Measurements from ENCODE around the gene SH3BP5L. TPM values are rescaled to one million over a fixed set of nuclear protein-coding genes. Genes with fewer than 3 reads are reported as not detected.

Gene SH3BP5L
- total and polyA plus RNA-seq, 2 of the 4 experiments (the other 2 are of a cell fraction), result 23.3 to 35.9 TPM

GRCh38 chr1:248782416-248783141 lies 43.1 kb downstream of the SH3BP5L start:
- no peaks in the 10 kb centered on the region for H4K20me1 ChIP-seq (ENCODE audit: insufficient read depth, low read length)
- no peak overlapping the region for H3K14ac ChIP-seq (replicated peaks; ENCODE audit: low read depth, low read length)
- no peak overlapping the region for H3K4ac ChIP-seq (ENCODE audit: low read depth, low read length)
- no peak overlapping the region for H4K8ac ChIP-seq (ENCODE audit: low read depth in 2 of 2, low read length in 2 of 2)
- no peaks in the 10 kb centered on the region for H3K36me3 ChIP-seq (ENCODE audit: control insufficient read depth, insufficient read depth, low read length)
- H3K56ac ChIP-seq (ENCODE audit: extremely low read depth, insufficient read depth, low read length), result no peak overlapping the region
- no peaks in the 10 kb centered on the region for H3K79me1 ChIP-seq (ENCODE audit: low read depth in 1 of 2, low read length in 2 of 2)
- no peaks in the 10 kb centered on the region for H3K9me1 ChIP-seq (ENCODE audit: insufficient read depth, low read length)
- H2BK15ac ChIP-seq (ENCODE audit: low read depth, low read length), result no peak overlapping the region
- H3K4me2 ChIP-seq (ENCODE audit: low read depth, low read length), result no peak overlapping the region
- dilution Hi-C loops (cut with HindIII; ENCODE audit: low sequenced_read_pairs, unreplicated experiment), result no loop called here
- BruUV-seq (replicated peaks), result no TSS peak
- WGBS, 2 experiments (ENCODE audit: extremely low coverage in 2 of 2, insufficient read length in 1 of 2), result 86% methylated on average over 5 of the region's 16 CpGs; no CpG with 5 or more reads in 1 of the 2 experiments
- no peak overlapping the region for H2AK5ac ChIP-seq (ENCODE audit: low read depth, low read length)
- no peak overlapping the region for H3K18ac ChIP-seq (ENCODE audit: low read depth, low read length)
- in situ Hi-C loops (cut with MboI; ENCODE audit: low sequenced_read_pairs), result no loop called here
- no peak overlapping the region for H2BK5ac ChIP-seq (ENCODE audit: low read depth, low read length, poor library complexity, severe bottlenecking)
- H3K4me3 ChIP-seq (ENCODE audit: insufficient read depth, low read depth, low read length), result no peak overlapping the region
- TF ChIP-seq CEBPB (IDR thresholded peaks at IDR 0.05; ENCODE audit: low read depth, low read length) (no peak), FOS (IDR thresholded peaks at IDR 0.05; ENCODE audit: low read depth, low read length) (no peak), MAZ (IDR thresholded peaks at IDR 0.05; ENCODE audit: borderline replicate concordance, low read depth, low read length) (no peak), ELK1 (IDR thresholded peaks at IDR 0.05; ENCODE audit: borderline replicate concordance, low read depth, low read length) (no peak), USF2 (IDR thresholded peaks at IDR 0.05; ENCODE audit: low read depth, low read length) (no peak), CHD1 (IDR thresholded peaks at IDR 0.05; ENCODE audit: low read depth, low read length) (no peak), POLR2A (IDR thresholded peaks at IDR 0.05; ENCODE audit: low read depth, low read length) (no peak), SMC3 (IDR thresholded peaks at IDR 0.05; ENCODE audit: low read depth, low read length) (no peak), BHLHE40 (IDR thresholded peaks at IDR 0.05; ENCODE audit: low read depth, low read length) (no peak)
- no peak overlapping the region for H2BK120ac ChIP-seq (ENCODE audit: low read depth, low read length)
- H2AFZ ChIP-seq (replicated peaks; ENCODE audit: low read length, poor library complexity), result no peak overlapping the region
- CTCF ChIA-PET, result no interaction called here
- H3K4me1 ChIP-seq (ENCODE audit: control insufficient read depth, insufficient read depth, low read length), result no peaks in the 10 kb centered on the region
- H4K5ac ChIP-seq (ENCODE audit: low read depth, low read length), result no peak overlapping the region
- ATAC-seq (ENCODE audit: low read depth) (no peak), DNase-seq (no peak)
- H3K9me3 ChIP-seq (ENCODE audit: control insufficient read depth, insufficient read depth, low read length), result peaks cover under 1% of the 10 kb centered on the region; the same call in 1 of the 2 replicates
- no peak overlapping the region for H3K23ac ChIP-seq (ENCODE audit: low read depth, low read length)
- H3K27me3 ChIP-seq (ENCODE audit: control insufficient read depth, insufficient read depth, low read length), result no peaks in the 10 kb centered on the region
- no peak overlapping the region for H2BK20ac ChIP-seq (ENCODE audit: low read depth, low read length)
- H3K27ac ChIP-seq (ENCODE audit: insufficient read depth, low read length), result no peak overlapping the region
- no peak overlapping the region for H3K9ac ChIP-seq (ENCODE audit: low read depth, low read length)
- intact Hi-C loops (cut with micrococcal nuclease), result no loop called here
- no peak overlapping the region for H4K91ac ChIP-seq (ENCODE audit: insufficient read depth, low read depth, low read length)
- POLR2A ChIA-PET (ENCODE audit: unreplicated experiment), result no interaction called here
- H2AK9ac ChIP-seq (replicated peaks; ENCODE audit: low read depth, low read length, poor library complexity), result no peak overlapping the region

Measured in IMR-90 (cell line).